ENCODE data around the gene NOL4L. TPM values are rescaled to one million over a fixed set of nuclear protein-coding genes. Genes with fewer than 3 reads are reported as not detected.

The NOL4L gene
- total and polyA plus RNA-seq, 2 donors (not counting 3 experiments of a cell fraction or from before 2014, with no cell fraction given), result 55.2 to 79.6 TPM

DNA sequence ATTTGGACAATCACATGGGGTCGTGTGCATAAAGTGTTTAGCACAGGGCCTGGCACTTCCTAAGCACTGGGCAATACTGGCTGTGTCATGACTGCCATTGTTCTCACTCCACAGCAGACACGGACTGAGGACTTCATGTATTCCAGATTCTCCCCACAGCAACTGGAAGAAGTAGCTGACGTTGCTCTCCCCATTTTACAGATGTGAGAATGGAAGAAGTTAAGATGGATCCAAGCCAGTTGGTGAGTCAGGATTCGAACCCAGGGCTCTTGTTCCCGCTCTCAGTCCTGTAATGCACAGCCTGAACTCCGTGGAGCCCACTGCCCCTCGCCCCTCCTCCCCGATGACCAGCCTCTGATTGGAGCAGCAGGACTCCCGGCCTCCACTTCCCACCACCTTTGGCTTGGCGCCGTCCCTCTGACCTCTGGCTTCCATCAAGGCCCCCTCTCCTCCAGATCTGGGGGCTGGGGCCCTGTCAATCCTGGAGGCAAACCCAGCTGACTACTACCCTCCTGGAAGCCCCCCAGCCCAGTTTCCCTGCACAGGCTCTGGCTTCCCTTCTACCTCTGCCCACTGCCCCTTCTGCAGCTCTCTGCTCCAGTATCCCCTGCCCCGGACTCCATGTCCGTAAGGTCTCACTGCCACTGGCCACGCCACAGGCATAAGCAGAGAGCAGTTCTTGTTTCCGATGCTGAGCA, 12.7 kb downstream of the NOL4L start:
- DNase-seq (ENCODE audit: low read depth, low spot score) (no peak), FAIRE-seq (no peak)
- H4K20me1 ChIP-seq (replicated peaks; ENCODE audit: control insufficient read depth, extremely low read depth, insufficient read depth, low read length), result no peaks in the 10 kb centered on the region
- no peaks in the 10 kb centered on the region for H3K9me1 ChIP-seq (replicated peaks; ENCODE audit: control insufficient read depth, extremely low read depth, insufficient read depth, low read length)
- dilution Hi-C loops (cut with MboI; ENCODE audit: extremely low pct_ligation_motif_present, low sequenced_read_pairs) (no loop called here), intact Hi-C loops (cut with micrococcal nuclease) (no loop called here)
- H3K9ac ChIP-seq (replicated peaks; ENCODE audit: extremely low read depth, insufficient read depth, low read length), result no peak overlapping the region
- H3K4me3 ChIP-seq (replicated peaks in 1 of 3; ENCODE audit: insufficient read depth in 1 of 3, low read depth in 1 of 3, low read length in 3 of 3), result no peak overlapping the region
- no peaks in the 10 kb centered on the region for H3K36me3 ChIP-seq (ENCODE audit: control insufficient read depth in 2 of 2, extremely low read depth in 1 of 2, insufficient read depth in 2 of 2, low read length in 2 of 2)
- H2AFZ ChIP-seq (ENCODE audit: low read depth, low read length), result no peak overlapping the region
- H3K4me2 ChIP-seq (ENCODE audit: insufficient read depth, low read length), result no peak overlapping the region
- H3K27ac ChIP-seq (ENCODE audit: insufficient read depth, low read depth, low read length), result no peak overlapping the region
- no peaks in the 10 kb centered on the region for H3K79me2 ChIP-seq (ENCODE audit: control insufficient read depth, insufficient read depth, low read length)
- CTCF ChIA-PET, result interaction anchor here (1.1 kb wide), 1 partner anchor 49 kb away, joined by 5 read pairs; no protein-coding TSS in a partner anchor
- POLR2A ChIA-PET, result no interaction called here
- H3K4me1 ChIP-seq (ENCODE audit: control insufficient read depth, extremely low read depth, insufficient read depth, low read length), result peaks cover 3% of the 10 kb centered on the region
- H3K9me3 ChIP-seq (replicated peaks; ENCODE audit: control insufficient read depth, insufficient read depth, low read length), result no peaks in the 10 kb centered on the region
- H3K27me3 ChIP-seq (ENCODE audit: control insufficient read depth in 2 of 2, insufficient read depth in 2 of 2, low read length in 2 of 2), result no peaks in the 10 kb centered on the region
- no peak for TF ChIP-seq GATA2 (IDR thresholded peaks at IDR 0.05; ENCODE audit: insufficient read depth, insufficient read length, low read depth, low read length)
- no TSS peak for BruUV-seq (replicated peaks)

DNA sequence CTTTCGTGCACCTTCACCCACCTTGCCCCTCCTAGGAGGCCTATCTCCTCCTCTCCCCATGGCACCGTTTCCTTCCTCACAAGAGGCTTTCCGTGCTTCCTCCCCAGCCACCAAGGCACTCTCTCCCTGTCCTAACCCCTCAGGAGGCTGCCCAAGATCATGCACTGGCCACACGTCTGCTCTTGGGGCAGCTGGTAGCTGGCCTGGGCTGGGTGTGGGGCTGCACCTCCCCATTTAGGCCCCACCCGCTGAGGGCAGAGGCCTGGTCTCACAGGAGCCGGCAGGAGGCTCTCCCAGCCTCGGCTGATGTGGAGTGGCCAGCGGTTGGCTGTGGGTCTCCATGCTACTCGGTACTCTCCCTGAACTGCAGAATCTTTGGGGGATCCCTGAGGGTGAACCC, 13.6 kb downstream of the NOL4L start:
- H3K4me1 ChIP-seq (ENCODE audit: control insufficient read depth, extremely low read depth, insufficient read depth, low read length), result peaks cover 3% of the 10 kb centered on the region
- intact Hi-C loops (cut with micrococcal nuclease) (no loop called here), dilution Hi-C loops (cut with MboI; ENCODE audit: extremely low pct_ligation_motif_present, low sequenced_read_pairs) (no loop called here)
- no peaks in the 10 kb centered on the region for H4K20me1 ChIP-seq (replicated peaks; ENCODE audit: control insufficient read depth, extremely low read depth, insufficient read depth, low read length)
- TF ChIP-seq FOS (IDR thresholded peaks at IDR 0.05; ENCODE audit: borderline replicate concordance, insufficient read depth, low read length) (no peak), MYC (IDR thresholded peaks at IDR 0.05; ENCODE audit: low read depth, low read length) (no peak), GATA2 (IDR thresholded peaks at IDR 0.05; ENCODE audit: insufficient read depth, insufficient read length, low read depth, low read length) (no peak), EZH2 (IDR thresholded peaks at IDR 0.05; ENCODE audit: borderline replicate concordance, low read depth, low read length, severe bottlenecking) (no peak), POLR2A (IDR thresholded peaks at IDR 0.05; ENCODE audit: low read depth, low read length) (no peak)
- TF ChIP-seq, protein P1, sequence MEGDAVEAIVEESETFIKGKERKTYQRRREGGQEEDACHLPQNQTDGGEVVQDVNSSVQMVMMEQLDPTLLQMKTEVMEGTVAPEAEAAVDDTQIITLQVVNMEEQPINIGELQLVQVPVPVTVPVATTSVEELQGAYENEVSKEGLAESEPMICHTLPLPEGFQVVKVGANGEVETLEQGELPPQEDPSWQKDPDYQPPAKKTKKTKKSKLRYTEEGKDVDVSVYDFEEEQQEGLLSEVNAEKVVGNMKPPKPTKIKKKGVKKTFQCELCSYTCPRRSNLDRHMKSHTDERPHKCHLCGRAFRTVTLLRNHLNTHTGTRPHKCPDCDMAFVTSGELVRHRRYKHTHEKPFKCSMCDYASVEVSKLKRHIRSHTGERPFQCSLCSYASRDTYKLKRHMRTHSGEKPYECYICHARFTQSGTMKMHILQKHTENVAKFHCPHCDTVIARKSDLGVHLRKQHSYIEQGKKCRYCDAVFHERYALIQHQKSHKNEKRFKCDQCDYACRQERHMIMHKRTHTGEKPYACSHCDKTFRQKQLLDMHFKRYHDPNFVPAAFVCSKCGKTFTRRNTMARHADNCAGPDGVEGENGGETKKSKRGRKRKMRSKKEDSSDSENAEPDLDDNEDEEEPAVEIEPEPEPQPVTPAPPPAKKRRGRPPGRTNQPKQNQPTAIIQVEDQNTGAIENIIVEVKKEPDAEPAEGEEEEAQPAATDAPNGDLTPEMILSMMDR (IDR thresholded peaks at IDR 0.05; ENCODE audit: extremely low read depth in 1 of 2, insufficient read depth in 1 of 2, low read depth in 1 of 2, low read length in 2 of 2), result no peak
- no peaks in the 10 kb centered on the region for H3K79me2 ChIP-seq (ENCODE audit: control insufficient read depth, insufficient read depth, low read length)
- FAIRE-seq, result no peak
- no peak overlapping the region for H3K27ac ChIP-seq (ENCODE audit: insufficient read depth, low read depth, low read length)
- H3K9ac ChIP-seq (replicated peaks; ENCODE audit: extremely low read depth, insufficient read depth, low read length), result no peak overlapping the region
- ChIA-PET POLR2A (no interaction called here), CTCF (no interaction called here)
- no peaks in the 10 kb centered on the region for H3K36me3 ChIP-seq (ENCODE audit: control insufficient read depth in 2 of 2, extremely low read depth in 1 of 2, insufficient read depth in 2 of 2, low read length in 2 of 2)
- H2AFZ ChIP-seq (ENCODE audit: low read depth, low read length), result no peak overlapping the region
- H3K9me1 ChIP-seq (replicated peaks; ENCODE audit: control insufficient read depth, extremely low read depth, insufficient read depth, low read length), result no peaks in the 10 kb centered on the region
- no peaks in the 10 kb centered on the region for H3K27me3 ChIP-seq (ENCODE audit: control insufficient read depth in 2 of 2, insufficient read depth in 2 of 2, low read length in 2 of 2)
- no peak overlapping the region for H3K4me3 ChIP-seq (replicated peaks in 1 of 3; ENCODE audit: insufficient read depth in 1 of 3, low read depth in 1 of 3, low read length in 3 of 3)
- no peaks in the 10 kb centered on the region for H3K9me3 ChIP-seq (replicated peaks; ENCODE audit: control insufficient read depth, insufficient read depth, low read length)
- no peak overlapping the region for H3K4me2 ChIP-seq (ENCODE audit: insufficient read depth, low read length)
- no TSS peak for BruUV-seq (replicated peaks)
- no peak for DNase-seq (ENCODE audit: low read depth, low spot score)

Data from endothelial cell of umbilical vein (primary cell).